NCI-H82 (cell line): ENCODE measurements around the gene STAT2.
A peak's percentile ranks its signal among the peaks of the same experiment; 100 is the strongest.
"Not testable (repeated sequence)": the region's sequence is repeated elsewhere in the genome, so short reads cannot be mapped to it uniquely, and the experiment has no call there.

Experiments
- DNase-seq: peaks from one replicate; lab custom pipeline; 2025; lab: John Stamatoyannopoulos, UW

STAT2 gene

GRCh38 chr12:56362130-56363059 is 2.5 kb upstream of the STAT2 start, which contains the start of gene APOF:
TSS of gene APOF (minus strand) at chr12:56362857. CDS start at chr12:56362745, 112 bp downstream.
- DNase-seq, result no peak

DNA sequence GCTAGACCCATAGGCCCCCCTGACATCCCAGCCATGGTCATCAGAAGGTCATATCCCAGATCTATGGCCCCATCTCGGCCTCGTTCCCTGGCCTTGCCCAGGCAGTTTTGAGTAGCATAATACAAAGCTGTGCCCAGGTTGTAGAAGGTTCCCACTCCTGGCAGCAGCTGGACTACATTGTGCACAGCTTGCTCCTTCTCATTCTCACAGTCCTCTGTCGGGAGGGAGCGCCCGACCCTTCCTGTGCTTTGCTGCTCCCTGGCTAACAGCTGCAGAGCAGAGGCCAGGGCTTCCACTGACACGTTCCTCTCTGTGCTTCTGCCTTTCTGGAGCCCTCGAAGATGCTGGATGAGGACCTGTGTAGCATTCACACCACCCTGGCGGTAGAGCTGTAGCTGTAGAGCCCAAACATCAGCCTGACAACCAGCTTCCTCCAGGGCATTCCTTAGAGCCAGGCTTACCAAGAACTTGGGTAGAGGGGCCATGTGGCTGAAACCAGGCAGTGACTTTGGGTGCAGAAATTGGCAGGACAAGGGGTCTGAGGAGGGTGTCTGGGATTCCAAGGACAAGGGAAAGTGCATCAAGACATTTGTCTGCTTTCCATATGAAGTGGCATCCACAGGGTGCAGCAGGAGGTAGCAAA is 1.7 kb upstream of the STAT2 start:
- DNase-seq, result no peak

- no peak for DNase-seq
These were observed 923 bp downstream of the STAT2 start for GRCh38 chr12:56358836-56359532.

DNA sequence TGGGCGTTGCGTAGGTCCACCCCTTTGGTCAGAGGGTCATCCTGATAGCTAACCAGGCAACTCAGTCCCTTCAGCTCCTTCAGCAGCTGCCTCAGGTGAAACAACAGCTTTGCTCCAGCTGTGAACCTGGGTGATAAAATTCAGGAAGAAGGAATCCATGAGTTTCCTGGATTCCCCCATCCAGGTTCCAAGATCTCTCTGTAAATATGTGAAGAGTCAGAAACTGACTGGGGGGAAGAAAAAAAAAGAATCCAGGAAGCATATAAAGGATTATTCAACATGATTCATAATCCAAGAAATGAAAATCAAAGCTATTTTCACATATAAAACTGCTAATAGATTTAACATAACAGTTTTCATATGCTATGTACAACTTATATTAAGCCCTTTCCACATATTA is 8.6 kb downstream of the STAT2 start:
- DNase-seq, result no peak

DNA sequence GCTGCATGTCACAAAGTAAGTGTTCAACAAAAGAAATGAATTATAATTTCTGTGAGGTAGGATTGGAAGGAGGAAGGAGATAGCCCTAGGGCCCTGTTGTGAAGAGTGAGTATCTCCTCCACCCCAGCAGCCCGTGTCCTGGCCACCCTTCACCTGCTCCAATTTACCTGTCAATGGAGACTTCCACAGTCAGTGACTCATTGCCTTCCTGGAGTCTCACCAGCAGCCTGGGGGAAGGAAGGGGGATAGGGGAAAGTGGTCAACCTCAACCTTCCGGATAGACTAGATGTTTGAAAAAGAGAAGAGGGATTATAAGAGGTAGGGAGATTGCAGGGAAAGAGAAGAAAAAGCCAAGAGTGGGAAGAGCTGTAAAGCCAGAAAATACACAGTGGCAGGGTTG is 9.2 kb downstream of the STAT2 start:
- no peak for DNase-seq

DNA sequence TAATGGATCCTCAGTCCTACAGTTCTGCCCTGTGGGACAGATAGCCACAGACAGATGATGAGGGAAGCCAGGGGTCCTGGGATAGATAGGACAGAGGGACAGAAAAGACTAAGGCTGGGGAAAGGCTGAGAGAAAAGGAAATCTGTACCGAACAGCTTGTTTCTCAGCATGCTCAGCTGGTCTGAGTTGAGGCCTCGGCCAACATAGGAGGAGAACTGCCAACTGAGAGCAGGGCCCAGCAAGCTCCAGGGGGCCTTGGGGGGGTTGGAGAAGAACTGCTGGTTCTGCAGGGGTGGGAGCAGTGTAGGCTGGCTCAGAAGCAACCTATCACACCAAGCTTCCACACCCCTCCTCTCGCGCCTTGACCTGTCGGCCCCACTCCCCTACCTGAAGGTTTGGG is 11.1 kb downstream of the STAT2 start:
- no peak for DNase-seq

DNA sequence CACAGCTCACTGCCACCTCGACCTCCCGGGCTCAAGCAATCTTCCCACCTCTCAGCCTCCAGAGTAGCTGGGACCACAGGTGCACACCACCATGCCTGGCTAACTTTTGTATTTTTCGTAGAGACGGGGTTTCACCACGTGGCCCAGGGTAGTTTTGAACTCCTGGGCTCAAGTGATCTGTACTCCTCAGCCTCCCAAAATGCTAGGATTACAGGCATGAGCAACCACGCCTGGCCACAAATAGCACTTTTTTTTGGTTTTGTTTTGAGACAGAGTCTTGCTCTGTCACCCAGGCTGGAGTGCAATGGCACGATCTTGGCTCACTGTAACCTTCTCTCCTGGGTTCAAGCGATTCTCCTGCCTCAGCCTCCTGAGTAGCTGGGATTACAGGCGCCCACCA is 12.7 kb downstream of the STAT2 start:
- not testable (repeated sequence) for DNase-seq

GRCh38 chr12:56346675-56347074 is 13.2 kb downstream of the STAT2 start:
- no peak for DNase-seq

GRCh38 chr12:56342290-56342689 is 17.6 kb downstream of the STAT2 start:
- not testable (repeated sequence) for DNase-seq

DNA sequence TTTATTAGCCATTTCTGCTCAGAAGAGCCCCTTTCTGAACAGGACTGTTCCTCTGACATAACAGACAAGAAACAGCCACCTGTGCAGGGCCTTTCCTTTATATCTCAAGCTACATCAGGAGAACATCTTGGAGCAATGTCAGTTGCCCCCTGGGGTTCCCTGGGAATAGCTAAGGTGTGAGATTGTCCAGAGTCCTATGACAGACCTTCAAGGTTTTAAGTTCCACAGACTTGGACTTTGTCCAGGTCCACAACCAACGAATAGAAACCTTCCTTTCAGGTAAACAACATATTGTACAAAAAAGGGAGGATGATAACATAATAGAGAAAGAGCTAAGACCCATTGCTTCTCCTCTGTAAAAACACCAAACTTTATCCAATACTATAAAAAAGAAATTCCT is 18.3 kb downstream of the STAT2 start:
- no peak for DNase-seq

DNA sequence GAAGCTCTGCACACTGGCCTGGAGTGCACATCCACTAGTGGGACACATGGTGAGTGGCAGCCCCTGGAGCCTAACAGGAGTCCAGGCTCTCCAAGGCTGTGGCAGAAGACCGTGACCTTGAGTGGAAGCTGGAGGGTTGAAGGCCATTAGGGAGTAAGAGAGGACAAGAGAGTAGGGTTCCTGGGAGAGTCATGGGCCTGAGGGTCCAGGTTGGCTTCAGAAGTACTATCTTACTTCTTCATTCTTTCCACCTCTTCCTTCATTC is 20.8 kb downstream of the STAT2 start:
- no peak for DNase-seq

DNA sequence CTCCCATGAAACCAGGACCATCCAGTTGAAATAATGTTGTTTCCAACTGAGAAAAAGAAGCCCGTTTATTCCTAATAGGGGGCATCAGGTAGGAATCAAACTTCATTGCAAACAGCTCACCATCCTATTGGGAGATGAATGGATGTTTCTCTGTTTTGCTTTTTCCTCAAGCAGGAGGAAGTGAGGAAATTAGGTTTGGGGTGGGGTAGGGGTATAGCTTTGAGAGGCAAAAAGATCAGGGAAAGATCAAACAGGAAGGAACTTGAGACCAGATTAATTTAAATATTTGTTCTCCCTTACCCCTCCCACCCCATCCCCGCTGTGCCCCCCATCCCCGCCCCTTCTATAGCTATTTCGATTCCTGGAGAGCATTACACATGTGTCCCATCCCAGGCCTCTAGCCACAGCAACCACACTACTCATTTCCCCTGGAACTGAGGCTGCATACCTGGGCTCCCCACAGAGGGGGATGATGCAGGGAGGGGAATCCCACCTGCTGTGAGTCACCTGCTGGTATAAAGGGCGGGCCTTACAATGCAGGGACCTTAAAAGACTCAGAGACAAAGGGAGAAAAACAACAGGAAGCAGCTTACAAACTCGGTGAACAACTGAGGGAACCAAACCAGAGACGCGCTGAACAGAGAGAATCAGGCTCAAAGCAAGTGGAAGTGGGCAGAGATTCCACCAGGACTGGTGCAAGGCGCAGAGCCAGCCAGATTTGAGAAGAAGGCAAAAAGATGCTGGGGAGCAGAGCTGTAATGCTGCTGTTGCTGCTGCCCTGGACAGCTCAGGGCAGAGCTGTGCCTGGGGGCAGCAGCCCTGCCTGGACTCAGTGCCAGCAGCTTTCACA is 21.4 kb downstream of the STAT2 start, which contains the start of gene IL23A:
Gene IL23A (plus strand): TSS at position 577 of the 850 bp plus-strand sequence. CDS start 161 bp downstream, at position 738.
- DNase-seq, result no peak

- DNase-seq, result no peak
These were observed 22.1 kb downstream of the STAT2 start for GRCh38 chr12:56337753-56338251.

DNA sequence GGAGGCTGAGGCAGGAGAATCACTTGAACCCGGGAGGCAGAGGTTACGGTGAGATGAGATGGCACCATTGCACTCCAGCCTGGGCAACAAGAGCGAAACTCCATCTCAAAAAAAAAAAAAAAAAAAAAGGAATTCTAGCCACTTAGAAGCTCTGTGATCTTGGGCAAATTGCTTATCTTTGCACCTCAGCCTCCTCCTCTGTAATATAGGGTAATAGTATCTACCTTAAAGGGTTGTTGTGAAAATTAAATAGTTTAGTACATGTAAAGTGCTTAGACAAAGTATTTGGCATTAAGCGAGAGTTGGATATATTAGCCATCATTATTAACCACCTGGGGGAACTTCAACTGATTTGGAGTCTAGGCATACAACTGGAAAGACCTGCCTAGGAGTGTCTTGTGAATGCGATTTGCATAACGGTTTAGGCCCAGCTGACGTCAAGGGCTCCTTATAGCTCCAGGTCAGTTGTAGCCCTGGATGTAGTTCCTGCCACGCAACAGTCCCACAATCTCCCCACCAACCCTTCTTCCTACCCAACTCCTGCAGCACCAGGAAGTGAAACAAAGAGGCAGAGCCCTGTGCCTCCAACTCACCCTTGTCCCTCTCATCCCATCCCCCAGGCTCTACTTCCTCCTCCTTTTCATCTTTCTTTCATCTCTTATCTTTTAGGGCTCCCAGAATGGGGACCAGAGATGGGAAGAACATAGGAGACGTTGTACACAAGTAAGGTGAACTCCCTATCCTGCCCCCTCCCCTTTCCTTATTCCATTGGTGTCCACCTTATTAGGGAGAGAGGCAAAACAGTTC is 23.3 kb downstream of the STAT2 start:
- no peak for DNase-seq

GRCh38 chr12:56335527-56335926 is 24.4 kb downstream of the STAT2 start:
- not testable (repeated sequence) for DNase-seq

DNA sequence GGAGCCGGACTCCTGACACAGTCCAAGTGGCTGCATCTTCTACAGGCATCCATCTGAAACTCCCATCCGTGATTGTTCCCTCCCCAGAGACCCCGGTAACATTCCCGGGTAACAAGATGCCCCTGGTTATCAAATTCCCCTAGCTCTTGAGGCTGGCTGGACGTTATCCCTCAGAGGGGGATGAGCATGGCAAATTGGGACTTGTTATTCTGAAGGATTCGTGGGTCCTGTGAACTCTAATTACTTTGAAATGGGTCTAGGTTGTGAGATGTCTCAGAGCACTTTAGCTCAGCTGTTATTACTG is 25.5 kb downstream of the STAT2 start:
- no peak for DNase-seq

GRCh38 chr12:56333679-56334489 is 26.0 kb downstream of the STAT2 start, which contains the start of gene PAN2:
TSS of gene PAN2 (minus strand) at chr12:56334000. CDS start at chr12:56333094, 906 bp downstream.
- peak; percentile 99 for DNase-seq

DNA sequence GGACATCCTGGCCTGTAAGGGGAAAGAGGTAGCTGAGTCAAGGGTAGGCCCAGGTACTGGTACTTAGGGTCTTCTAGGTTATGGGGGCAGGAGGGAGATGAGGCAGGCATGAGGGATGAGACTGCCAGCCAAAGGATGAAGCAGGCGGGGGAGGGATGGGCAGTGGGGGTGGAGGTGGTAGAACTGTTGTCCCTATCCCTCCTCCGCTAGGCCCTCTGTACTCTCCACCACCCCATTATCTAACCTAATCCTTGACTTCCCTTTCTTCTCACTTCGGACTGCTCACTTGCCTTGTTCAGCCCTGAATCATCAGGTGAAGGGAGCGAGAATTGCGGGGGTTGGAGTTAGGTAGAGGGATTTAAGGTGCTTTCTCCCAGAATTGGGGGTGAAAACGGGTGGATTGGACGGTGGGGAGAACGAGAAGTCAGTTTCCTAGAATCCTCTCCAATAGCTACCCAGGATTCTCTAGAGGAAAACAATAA is 26.7 kb downstream of the STAT2 start:
- DNase-seq, result peak; percentile 46

- DNase-seq, result no peak
These were observed 27.3 kb downstream of the STAT2 start for GRCh38 chr12:56332512-56333196.
